ENCODE measurements around the gene ABCC1. TPM values are rescaled to one million over a fixed set of nuclear protein-coding genes. Genes with fewer than 3 reads are reported as not detected.

The ABCC1 gene
- polyA plus RNA-seq, 1 donor: 27.7 TPM

GRCh38 chr16:16109453-16110110 lies 160.2 kb downstream of the ABCC1 start:
- DNase-seq: no peak

GRCh38 chr16:16110111-16110490 lies 160.7 kb downstream of the ABCC1 start:
- DNase-seq: no peak

- no peak for DNase-seq
Measured at GRCh38 chr16:16111639-16112038, 162.2 kb downstream of the ABCC1 start.

GRCh38 chr16:16112450-16113053 lies 163.1 kb downstream of the ABCC1 start:
- no peak for DNase-seq

GRCh38 chr16:16113076-16113475 lies 163.7 kb downstream of the ABCC1 start:
- no peak for DNase-seq

- no peak for DNase-seq
Measured at GRCh38 chr16:16116841-16117240, 167.4 kb downstream of the ABCC1 start.

GRCh38 chr16:16118337-16118736 lies 168.9 kb downstream of the ABCC1 start:
- DNase-seq: no peak

- DNase-seq: no peak
Measured at GRCh38 chr16:16120044-16120381, 170.6 kb downstream of the ABCC1 start.

- peak; percentile 13 for DNase-seq
Measured at GRCh38 chr16:16120382-16121184, 171.2 kb downstream of the ABCC1 start.

GRCh38 chr16:16121185-16121727 lies 171.8 kb downstream of the ABCC1 start:
- DNase-seq: no peak

- no peak for DNase-seq
Measured at GRCh38 chr16:16122264-16122663, 172.8 kb downstream of the ABCC1 start.

- DNase-seq: no peak
Measured at GRCh38 chr16:16124438-16124837, 175.0 kb downstream of the ABCC1 start.

GRCh38 chr16:16124974-16125373 lies 175.6 kb downstream of the ABCC1 start:
- DNase-seq: no peak

GRCh38 chr16:16126896-16127295 lies 177.5 kb downstream of the ABCC1 start:
- DNase-seq: no peak

- peak; percentile 62 for DNase-seq
Measured at GRCh38 chr16:16127469-16128116, 178.2 kb downstream of the ABCC1 start.

- no peak for DNase-seq
Measured at GRCh38 chr16:16131204-16131603, 181.8 kb downstream of the ABCC1 start.

GRCh38 chr16:16131659-16132058 lies 182.2 kb downstream of the ABCC1 start:
- no peak for DNase-seq

GRCh38 chr16:16133943-16134604 lies 184.7 kb downstream of the ABCC1 start:
- no peak for DNase-seq

- no peak for DNase-seq
Measured at GRCh38 chr16:16136588-16136987, 187.2 kb downstream of the ABCC1 start.

- DNase-seq: no peak
Measured at GRCh38 chr16:16137110-16137509, 187.7 kb downstream of the ABCC1 start.

- no peak for DNase-seq
Measured at GRCh38 chr16:16138034-16138635, 188.7 kb downstream of the ABCC1 start.

- DNase-seq: no peak
Measured at GRCh38 chr16:16139061-16139460, 189.6 kb downstream of the ABCC1 start.
